T-helper 17 cell (primary cell): ENCODE data around the gene MRRF. TPM values are rescaled to one million over a fixed set of nuclear protein-coding genes. Genes with fewer than 3 reads are reported as not detected.

ENCODE experiments used
- ATAC-seq: fragments of 150-1000 bp; cut with Tn5 transposase; 2 replicates; pipeline ENCODE4 v1.10.0; 2021; ENCODE audit warnings: mild to moderate bottlenecking, moderate library complexity
- DNase-seq, 3 donors: peaks; one replicate each; pipeline versions ENCODE4 v3.0.0 to v3.0.0-alpha.2; 2020 to 2021
- H3K9me3 ChIP-seq: one replicate; pipeline ENCODE4 v1.7.0; 2013; ENCODE audit warnings: low read length, mild to moderate bottlenecking; ENCODE audit not compliant: control insufficient read depth, poor library complexity, severe bottlenecking
- H3K27ac Mint-ChIP-seq: one replicate; pipeline ENCODE4 v1.8.0; 2022; ENCODE audit warnings: mild to moderate bottlenecking, moderate library complexity, mixed read lengths
- H3K27me3 Mint-ChIP-seq: one replicate; pipeline ENCODE4 v1.8.0; 2022; ENCODE audit warnings: mixed read lengths
- H3K36me3 Mint-ChIP-seq: one replicate; pipeline ENCODE4 v1.8.0; 2022; ENCODE audit warnings: low read depth, mixed read lengths
- H3K4me1 Mint-ChIP-seq: one replicate; pipeline ENCODE4 v1.8.0; 2022; ENCODE audit warnings: mild to moderate bottlenecking, mixed read lengths
- H3K4me3 Mint-ChIP-seq: one replicate; pipeline ENCODE4 v1.8.0; 2022; ENCODE audit warnings: mild to moderate bottlenecking, moderate library complexity, mixed read lengths
- total RNA-seq, 4 donors: library from RNA in 2 of 4; stranded (reverse) in 2 of 4; gene quantifications; one replicate each; pipeline ENCODE4 v1.2.3 and lab custom pipeline; 2022 to 2026

Gene MRRF
- total RNA-seq, 2 donors from 2014 or later, result 24.8 to 25.4 TPM

DNA sequence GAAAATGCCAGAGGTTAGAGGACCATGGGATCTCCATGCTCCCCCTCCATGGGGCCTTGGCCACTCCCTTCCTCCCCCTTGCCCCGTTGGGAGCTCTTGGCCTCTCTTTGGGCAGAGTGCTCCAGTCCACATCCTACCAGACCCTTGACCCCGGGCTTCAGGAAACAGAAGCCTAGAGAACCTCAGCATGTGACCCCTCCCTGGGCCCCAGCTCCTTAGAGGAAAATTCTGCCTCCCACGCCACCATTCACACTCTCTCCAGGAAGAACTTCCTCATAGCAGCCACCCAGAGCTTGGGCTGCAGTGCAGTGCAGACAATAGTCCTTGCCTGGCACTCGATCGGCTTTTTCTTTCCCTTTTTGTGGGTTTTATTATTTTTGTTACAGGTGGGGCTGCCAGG is 41.9 kb upstream of the MRRF start:
- ATAC-seq, result no peak
- Mint-ChIP-seq H3K4me3 (no peak overlapping the region), H3K27ac (peak overlapping the region; percentile 24), H3K4me1 (peaks cover 32% of the 10 kb centered on the region), H3K36me3 (peaks cover 3% of the 10 kb centered on the region), H3K27me3 (peaks cover 91% of the 10 kb centered on the region)
- no peaks in the 10 kb centered on the region for H3K9me3 ChIP-seq
- DNase-seq, result no peak

DNA sequence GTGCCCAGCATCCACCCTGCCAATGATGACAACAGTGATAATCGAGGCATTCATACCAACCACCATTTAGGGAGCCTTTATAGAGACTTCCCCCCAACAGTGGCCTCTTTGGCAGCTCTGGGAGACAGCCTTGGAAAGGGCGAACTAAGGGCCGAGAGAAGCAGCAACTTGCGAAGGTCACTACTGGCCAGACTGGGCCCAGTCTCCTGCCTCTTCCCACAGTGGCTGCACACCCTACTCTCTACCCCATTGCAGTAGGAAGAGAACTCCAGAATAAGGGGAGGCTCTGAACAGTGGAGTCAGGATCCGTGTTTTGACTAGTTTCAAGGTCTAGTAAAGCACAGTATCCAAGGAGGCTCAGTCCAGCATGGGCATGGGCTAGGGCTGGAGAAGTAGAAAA is 41.2 kb upstream of the MRRF start:
- H3K9me3 ChIP-seq, result no peaks in the 10 kb centered on the region
- no peak overlapping the region for H3K4me3 Mint-ChIP-seq
- H3K36me3 Mint-ChIP-seq, result peaks cover 3% of the 10 kb centered on the region
- DNase-seq (no peak), ATAC-seq (no peak)
- H3K27ac Mint-ChIP-seq, result peak overlapping the region; percentile 24
- H3K4me1 Mint-ChIP-seq, result peaks cover 27% of the 10 kb centered on the region
- peaks cover 84% of the 10 kb centered on the region for H3K27me3 Mint-ChIP-seq

DNA sequence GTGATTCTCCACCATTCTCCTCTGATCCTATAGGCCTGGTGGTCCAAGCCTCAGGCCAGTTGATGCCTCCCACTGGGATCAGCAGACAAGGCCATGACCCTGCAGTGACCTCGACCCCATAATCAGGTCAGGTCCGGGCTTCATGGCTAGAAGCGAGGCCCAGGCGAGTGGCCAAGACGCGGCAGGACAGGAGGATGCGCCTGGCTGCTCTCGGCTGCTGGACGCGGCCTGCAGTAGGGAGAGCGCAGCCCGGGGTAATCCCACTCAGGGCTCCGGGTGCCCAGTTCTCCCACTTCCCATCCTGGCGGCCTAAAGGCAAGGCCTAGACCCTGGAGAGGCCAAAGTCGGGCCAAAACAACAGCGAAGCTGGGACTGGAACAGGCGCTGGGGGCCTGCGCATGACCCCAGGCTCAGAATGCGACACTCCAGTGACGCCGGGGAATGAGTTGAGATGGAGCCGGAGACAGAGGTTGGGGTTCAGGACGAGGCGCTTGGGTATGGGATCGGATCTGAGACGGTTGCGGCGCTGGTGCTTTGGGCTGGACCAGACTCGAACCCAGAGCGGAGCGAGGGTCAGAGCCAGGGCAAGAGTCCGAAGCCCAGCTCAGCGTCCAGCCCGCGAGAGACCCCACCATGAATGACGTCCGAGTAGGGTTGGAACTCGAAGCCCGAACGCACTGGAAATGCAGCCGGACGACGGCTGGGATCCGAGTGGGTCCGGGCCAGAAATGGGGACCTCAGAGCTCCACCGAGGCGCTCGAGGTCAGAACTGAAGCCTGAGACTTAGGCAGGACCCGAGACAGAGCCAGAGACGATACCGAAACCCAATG is 39.2 kb upstream of the MRRF start:
- Mint-ChIP-seq H3K4me3 (peak overlapping the region; percentile 63), H3K27me3 (peaks cover 63% of the 10 kb centered on the region)
- no peak for ATAC-seq

DNA sequence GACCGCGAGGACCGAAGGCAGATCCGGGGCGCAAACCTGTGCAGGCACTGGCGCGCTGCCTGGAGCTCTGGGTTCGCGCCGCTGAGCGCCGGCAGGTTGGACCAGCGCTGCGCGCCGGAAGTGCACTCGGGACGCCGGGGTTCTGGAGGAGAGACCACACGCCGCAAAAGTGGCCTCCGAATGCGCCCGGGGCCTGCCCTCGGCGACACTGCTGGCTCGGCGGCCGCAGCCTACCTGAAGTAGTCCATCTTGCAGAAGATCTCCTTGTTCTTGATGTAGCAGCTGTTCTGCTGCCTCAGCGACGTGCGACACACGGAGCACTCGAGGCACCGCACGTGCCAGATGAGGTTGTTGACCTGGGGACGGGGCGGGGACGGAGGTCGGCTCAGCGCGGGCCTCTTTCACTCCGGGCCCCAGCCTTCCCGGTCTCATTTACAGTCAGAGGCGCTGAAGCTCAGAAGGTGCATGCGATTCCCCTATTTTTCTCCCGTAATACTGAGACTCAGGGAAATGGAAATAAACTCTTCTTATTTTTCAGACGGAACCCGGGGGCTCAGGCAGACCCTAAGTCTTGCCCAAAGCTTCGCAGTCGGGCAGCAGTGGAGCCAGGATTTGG is 38.4 kb upstream of the MRRF start:
- DNase-seq, result no peak
- no peak for ATAC-seq
- peaks cover 59% of the 10 kb centered on the region for H3K27me3 Mint-ChIP-seq
- H3K27ac Mint-ChIP-seq, result no peak overlapping the region
- peaks cover 13% of the 10 kb centered on the region for H3K4me1 Mint-ChIP-seq
- peak overlapping the region; percentile 77 for H3K4me3 Mint-ChIP-seq
- no peaks in the 10 kb centered on the region for H3K9me3 ChIP-seq
- peaks cover 3% of the 10 kb centered on the region for H3K36me3 Mint-ChIP-seq

More for the DNA sequence above, 39.2 kb upstream of the MRRF start:
- no peaks in the 10 kb centered on the region for H3K9me3 ChIP-seq
- Mint-ChIP-seq H3K27ac (no peak overlapping the region), H3K36me3 (peaks cover 3% of the 10 kb centered on the region), H3K4me1 (peaks cover 13% of the 10 kb centered on the region)
- DNase-seq, result no peak

DNA sequence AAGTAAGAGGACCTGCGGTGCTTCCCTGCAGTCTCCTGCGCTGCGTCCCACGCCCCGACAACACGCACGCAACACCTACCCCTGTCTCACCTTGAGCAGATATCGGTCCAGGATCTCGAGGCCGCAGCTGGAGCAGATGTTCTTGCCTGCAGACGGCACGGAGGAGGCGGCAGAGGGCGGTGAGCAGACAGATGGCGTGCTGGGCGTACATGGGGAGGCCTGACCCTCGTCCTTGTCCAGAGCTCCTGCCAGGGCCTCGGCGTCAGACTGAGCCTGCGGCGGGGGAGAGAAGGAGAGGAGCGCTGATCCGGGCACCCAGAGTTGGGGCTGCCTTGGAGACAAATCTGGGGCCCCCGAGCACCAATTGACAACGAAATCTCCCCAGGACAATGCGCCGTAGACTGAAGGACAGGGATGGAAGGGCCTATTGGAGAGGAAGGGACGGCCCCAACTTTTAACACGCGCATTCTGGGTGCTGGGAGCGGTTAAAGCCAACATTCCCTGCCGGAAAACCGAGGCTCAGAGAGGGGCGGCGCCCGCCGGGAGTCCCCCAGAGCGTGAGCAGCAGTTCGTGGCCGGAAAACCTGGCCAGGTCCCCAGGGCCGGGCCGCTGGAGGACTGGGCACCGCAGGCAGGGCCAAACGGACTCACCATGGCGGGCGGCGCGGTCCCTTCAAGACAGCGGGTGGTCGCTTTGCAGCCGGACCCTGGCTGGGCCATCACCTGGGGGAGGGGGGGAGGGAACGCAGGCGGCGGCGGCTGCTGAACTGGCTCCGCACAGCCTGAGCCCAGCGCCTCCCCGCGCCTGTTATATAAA is 37.7 kb upstream of the MRRF start:
- DNase-seq, result no peak
- no peak for ATAC-seq
- peaks cover 13% of the 10 kb centered on the region for H3K4me1 Mint-ChIP-seq
- no peaks in the 10 kb centered on the region for H3K9me3 ChIP-seq
- peaks cover 3% of the 10 kb centered on the region for H3K36me3 Mint-ChIP-seq
- H3K27ac Mint-ChIP-seq, result no peak overlapping the region
- H3K4me3 Mint-ChIP-seq, result peak overlapping the region; percentile 77
- peaks cover 52% of the 10 kb centered on the region for H3K27me3 Mint-ChIP-seq

DNA sequence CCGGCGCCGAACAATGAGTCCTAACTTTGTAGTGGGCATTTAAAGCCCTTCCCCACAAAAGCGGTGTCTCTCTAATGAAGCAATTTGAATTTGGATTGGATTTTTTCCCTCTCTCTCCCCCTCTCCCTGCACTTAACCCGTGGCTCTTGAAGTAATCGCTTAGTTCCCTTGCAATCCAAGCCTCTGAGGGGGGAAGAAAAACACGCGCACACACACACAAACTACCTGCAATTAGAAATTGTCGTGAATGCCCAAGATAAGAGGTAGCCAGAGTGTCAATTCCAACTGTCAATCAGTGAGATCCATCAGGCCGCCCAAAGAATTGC is 37.1 kb upstream of the MRRF start:
- Mint-ChIP-seq H3K4me1 (peaks cover 13% of the 10 kb centered on the region), H3K27me3 (peaks cover 46% of the 10 kb centered on the region), H3K36me3 (peaks cover 3% of the 10 kb centered on the region), H3K27ac (no peak overlapping the region), H3K4me3 (no peak overlapping the region)
- DNase-seq (no peak), ATAC-seq (no peak)
- no peaks in the 10 kb centered on the region for H3K9me3 ChIP-seq

DNA sequence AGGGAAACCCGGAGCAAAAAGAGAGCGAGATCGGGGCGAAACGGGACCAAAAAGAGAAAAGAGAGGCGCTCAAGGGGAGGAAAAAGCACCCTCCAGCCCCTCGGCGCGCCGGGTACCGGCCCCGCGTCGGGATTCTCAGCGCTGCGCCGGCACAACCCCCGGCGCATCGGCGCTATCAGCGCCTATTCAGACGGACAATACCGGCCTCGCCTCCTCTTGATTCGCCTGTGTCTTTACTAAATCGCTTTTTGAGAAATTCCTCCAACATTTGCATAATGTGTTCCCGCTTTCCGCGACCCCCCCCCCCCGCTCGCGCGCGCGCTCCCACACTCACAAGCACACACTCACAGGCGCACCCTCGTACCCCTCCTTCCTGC is 36.5 kb upstream of the MRRF start:
- H3K27ac Mint-ChIP-seq, result no peak overlapping the region
- peaks cover 3% of the 10 kb centered on the region for H3K36me3 Mint-ChIP-seq
- H3K9me3 ChIP-seq, result no peaks in the 10 kb centered on the region
- peaks cover 40% of the 10 kb centered on the region for H3K27me3 Mint-ChIP-seq
- peaks cover 9% of the 10 kb centered on the region for H3K4me1 Mint-ChIP-seq
- ATAC-seq (no peak), DNase-seq (no peak)
- H3K4me3 Mint-ChIP-seq, result peak overlapping the region; percentile 36

DNA sequence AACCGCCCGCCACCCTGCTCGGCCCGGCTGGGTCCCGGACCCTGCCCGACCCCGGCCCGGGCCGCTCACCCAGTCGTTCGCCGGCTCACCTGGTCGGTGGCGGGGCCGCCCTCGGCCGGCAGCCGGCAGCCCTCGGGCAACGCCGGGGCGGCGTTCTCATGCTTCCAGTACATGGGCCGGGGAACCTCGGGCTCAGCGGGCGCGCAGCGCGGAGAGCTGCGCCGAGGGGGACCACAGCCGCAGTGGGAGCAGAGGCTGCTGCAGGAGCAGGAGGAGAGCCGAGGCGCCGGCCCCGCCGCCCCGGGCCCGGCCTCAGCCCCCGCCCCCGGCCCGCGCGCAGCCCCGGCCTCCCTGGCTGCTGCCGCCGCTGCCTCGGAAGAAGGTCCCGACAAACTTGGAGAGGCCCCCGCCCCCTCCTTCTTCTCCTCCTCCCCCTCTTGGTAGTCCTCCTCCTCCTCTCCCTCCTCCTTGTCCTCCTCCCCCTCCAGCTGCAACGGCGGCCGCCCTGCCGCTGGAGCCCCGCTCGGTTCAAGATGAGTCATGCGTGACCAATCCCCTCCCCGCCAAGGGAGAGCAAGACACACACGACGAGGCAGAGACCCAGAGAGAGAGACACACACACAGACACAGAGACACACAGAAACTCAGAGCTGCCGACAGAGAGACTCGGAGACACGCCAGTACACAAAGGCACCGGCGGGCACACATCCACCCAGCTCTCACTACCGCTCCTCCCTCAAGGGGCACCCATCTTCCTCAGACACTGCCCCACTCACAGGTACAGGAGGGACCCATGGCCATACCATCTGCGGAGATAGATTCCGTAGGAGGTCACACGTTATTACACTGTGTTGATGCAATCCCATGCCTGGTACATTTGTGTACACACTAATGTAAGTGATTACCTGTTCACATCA is 35.9 kb upstream of the MRRF start, which contains the start of gene LHX6:
TSS of gene LHX6 (minus strand) at position 390 of the 917 bp plus-strand sequence. CDS start at position 173, 217 bp downstream.
- H3K27me3 Mint-ChIP-seq, result peaks cover 33% of the 10 kb centered on the region
- H3K27ac Mint-ChIP-seq, result no peak within 1 kb of the TSS
- DNase-seq, result no peak
- peak within 1 kb of the TSS; percentile 36 for H3K4me3 Mint-ChIP-seq
- peaks cover 8% of the 10 kb centered on the region for H3K4me1 Mint-ChIP-seq
- H3K9me3 ChIP-seq, result no peaks in the 10 kb centered on the region
- no peak for ATAC-seq
- H3K36me3 Mint-ChIP-seq, result peaks cover 3% of the 10 kb centered on the region

DNA sequence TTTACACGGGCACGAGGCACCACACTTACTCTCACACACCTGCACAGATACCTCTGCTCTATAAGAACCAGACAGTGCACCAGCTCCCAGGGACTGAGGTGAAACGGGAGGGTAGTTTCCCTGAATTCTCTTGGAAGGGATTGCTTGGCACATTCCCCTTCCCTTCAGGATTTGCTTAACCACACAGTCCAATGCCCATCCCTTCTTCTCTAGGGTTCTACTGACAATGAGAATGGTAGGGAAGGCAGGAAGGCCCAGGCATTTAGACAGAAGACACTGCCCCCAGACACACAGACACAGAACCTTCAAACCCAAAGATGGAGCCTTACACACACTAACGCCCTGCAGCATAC is 35.2 kb upstream of the MRRF start:
- Mint-ChIP-seq H3K27me3 (peaks cover 27% of the 10 kb centered on the region), H3K27ac (no peak overlapping the region), H3K4me1 (peaks cover 10% of the 10 kb centered on the region), H3K4me3 (no peak overlapping the region), H3K36me3 (peaks cover 2% of the 10 kb centered on the region)
- H3K9me3 ChIP-seq, result no peaks in the 10 kb centered on the region
- DNase-seq (no peak), ATAC-seq (no peak)

DNA sequence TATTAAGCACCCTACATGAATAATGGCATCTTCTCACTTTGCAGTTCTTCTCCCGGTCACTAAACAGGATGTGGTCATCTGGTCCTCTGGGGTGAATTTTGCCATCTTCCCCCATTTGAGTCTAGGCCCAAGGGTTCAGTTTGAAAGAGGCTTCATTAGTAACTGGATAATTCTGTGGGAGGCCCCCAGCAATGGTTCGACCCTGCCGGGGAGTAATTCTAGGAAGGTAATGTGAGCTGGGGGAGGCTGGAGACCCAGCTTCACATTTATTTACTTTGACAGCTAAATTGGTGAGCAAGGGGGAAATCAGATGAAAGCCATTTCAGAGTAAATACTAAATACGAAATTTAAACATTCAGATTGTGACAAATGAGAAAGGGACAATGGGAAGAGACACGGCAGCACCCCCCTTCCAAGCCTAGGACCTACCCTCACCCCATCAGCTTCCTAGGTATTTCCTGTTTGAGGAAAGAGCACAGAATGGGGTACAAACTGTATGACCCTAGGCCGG is 31.8 kb upstream of the MRRF start:
- peaks cover 2% of the 10 kb centered on the region for H3K4me1 Mint-ChIP-seq

DNA sequence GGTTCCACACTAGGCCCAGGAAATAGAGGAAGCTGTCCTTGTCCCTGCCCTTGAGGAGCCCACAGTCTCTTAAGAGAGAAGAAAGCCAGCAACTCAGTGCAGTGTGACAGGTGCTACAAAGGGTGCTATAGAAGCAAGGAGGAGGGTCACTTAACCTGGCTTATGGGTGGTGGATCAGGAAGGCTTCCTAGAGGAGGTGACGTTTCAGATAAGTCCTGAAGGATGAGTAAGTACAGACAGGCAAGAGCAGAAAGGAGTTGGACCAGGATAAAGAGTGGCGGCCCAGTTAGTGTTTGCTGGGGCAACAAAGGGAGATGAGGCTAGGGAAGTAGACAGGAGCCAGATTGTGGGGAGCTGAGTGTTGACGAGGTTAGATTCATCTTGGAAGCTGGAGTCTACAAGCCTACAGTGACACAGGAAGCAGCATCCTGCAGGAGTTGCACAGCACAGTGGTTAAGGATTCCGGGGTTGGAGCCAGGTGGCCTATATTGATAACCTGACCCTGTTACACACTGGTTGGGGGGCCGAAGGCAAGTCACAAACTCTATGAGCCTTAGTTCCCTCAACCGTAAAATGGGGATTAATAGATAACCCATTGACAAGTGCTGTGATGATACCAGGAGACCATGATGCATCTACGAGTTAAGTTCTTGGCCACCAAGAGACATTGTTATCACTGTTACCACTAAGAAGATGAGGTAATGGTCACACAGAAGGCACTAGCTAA is 30.5 kb upstream of the MRRF start:
- Mint-ChIP-seq H3K4me3 (no peak overlapping the region), H3K4me1 (peaks cover 6% of the 10 kb centered on the region), H3K27ac (no peak overlapping the region), H3K27me3 (no peaks in the 10 kb centered on the region), H3K36me3 (peaks cover 3% of the 10 kb centered on the region)
- ATAC-seq, result no peak
- H3K9me3 ChIP-seq, result no peaks in the 10 kb centered on the region
- no peak for DNase-seq

More for the DNA sequence above, 31.8 kb upstream of the MRRF start:
- Mint-ChIP-seq H3K27ac (no peak overlapping the region), H3K36me3 (no peaks in the 10 kb centered on the region), H3K27me3 (no peaks in the 10 kb centered on the region), H3K4me3 (no peak overlapping the region)
- DNase-seq (no peak), ATAC-seq (no peak)
- no peaks in the 10 kb centered on the region for H3K9me3 ChIP-seq

DNA sequence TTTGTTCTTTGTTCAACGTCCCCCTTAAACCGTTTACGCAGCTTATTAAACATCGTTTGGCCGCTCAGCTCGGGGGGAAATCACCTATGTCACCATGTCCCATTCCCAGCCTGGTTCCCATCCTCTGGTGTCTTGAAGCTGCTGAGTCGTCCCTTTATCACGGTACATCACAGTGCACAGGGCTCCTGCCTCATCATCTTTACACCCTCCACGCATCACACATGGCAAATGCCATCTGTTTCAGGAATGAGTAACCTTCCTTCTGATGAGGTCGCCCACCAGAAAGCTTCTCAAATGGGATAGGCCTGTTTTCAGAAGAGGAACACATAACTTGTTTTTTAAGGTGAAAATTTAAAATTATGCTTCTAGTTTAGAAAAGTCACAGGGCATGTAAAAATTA is 28.0 kb upstream of the MRRF start:
- ATAC-seq (no peak), DNase-seq (no peak)
- Mint-ChIP-seq H3K27me3 (no peaks in the 10 kb centered on the region), H3K4me1 (peaks cover 6% of the 10 kb centered on the region), H3K4me3 (no peak overlapping the region), H3K36me3 (peaks cover 6% of the 10 kb centered on the region), H3K27ac (no peak overlapping the region)
- no peaks in the 10 kb centered on the region for H3K9me3 ChIP-seq
